Heart left ventricle (tissue), 16 donors: ENCODE results near the gene RPL12. TPM values are rescaled to one million over a fixed set of nuclear protein-coding genes. Genes with fewer than 3 reads are reported as not detected.

Experiments
- ATAC-seq, 4 donors: fragments of 200-7000 bp; cut with Tn5 transposase; one replicate each; pipeline ENCODE4 v1.9.1; 2020 to 2022; ENCODE audit warnings: moderate library complexity in 4 of 4, mild to moderate bottlenecking in 3 of 4, moderate number of reproducible peaks in 1 of 4
- DNase-seq, 5 donors: peaks; one replicate each; pipeline ENCODE4 v3.0.0-alpha.2; 2020
- H3K27ac ChIP-seq, 12 donors: fragments of 200-600 bp; sonication (generic) in 4 of 12; one replicate each; pipeline versions ENCODE4 v1.5.0 to v1.8.0; 2016 to 2022; ENCODE audit warnings: mild to moderate bottlenecking in 2 of 12
- H3K27me3 ChIP-seq, 9 donors: fragments of 200-600 bp; sonication (generic) in 2 of 9; one replicate each; pipeline versions ENCODE4 v1.5.1 to v1.8.0; 2016 to 2022; ENCODE audit warnings: mild to moderate bottlenecking in 3 of 9
- H3K36me3 ChIP-seq, 9 donors: fragments of 200-600 bp; sonication (generic) in 2 of 9; one replicate each; pipeline versions ENCODE4 v1.5.0 to v1.8.0; 2018 to 2022; ENCODE audit warnings: mild to moderate bottlenecking in 2 of 9
- H3K4me1 ChIP-seq, 12 donors: fragments of 200-600 bp; sonication (generic) in 4 of 12; one replicate each; pipeline versions ENCODE4 v1.5.0 to v1.8.0; 2016 to 2022; ENCODE audit warnings: mild to moderate bottlenecking in 3 of 12
- H3K4me3 ChIP-seq, 12 donors: fragments of 200-600 bp; sonication (generic) in 4 of 12; one replicate each; pipeline versions ENCODE4 v1.5.0 to v1.8.0; 2017 to 2022; ENCODE audit warnings: mild to moderate bottlenecking in 9 of 12, moderate library complexity in 4 of 12
- H3K9me3 ChIP-seq, 12 donors: fragments of 200-600 bp; sonication (generic) in 4 of 12; one replicate each; pipeline versions ENCODE4 v1.5.0 to v1.8.0; 2016 to 2022; ENCODE audit warnings: mild to moderate bottlenecking in 1 of 12
- POLR2A ChIP-seq, 2 donors: fragments of 450-650 bp; IDR thresholded peaks; one replicate each; pipeline ENCODE4 v1.6.1; 2017; ENCODE audit warnings: antibody characterized with exemption in 2 of 2, mild to moderate bottlenecking in 2 of 2, moderate library complexity in 2 of 2
- WGBS, 4 donors: extraction: QIAGEN DNeasy Blood & Tissue Kit in 2 of 4; methylation state at CpG; one replicate each; pipeline versions ENCODE4 v1.1.5 to v1.1.7; 2013 to 2018; 5-methylcytosine and 5-hydroxymethylcytosine counted together
- intact Hi-C, 10 donors: fragments of 100-400 bp; cut with DNase I; formaldehyde crosslinking; loops; one replicate each; pipeline versions ENCODE4 v1.11.1 to v1.14.2; 2022
- polyA plus RNA-seq, 2 donors: library from polyadenylated mRNA; stranded (reverse); fragments of 200-250 nt; gene quantifications; one replicate each; pipeline ENCODE4 v1.2.3, GENCODE V29; 2013
- total RNA-seq, 9 donors: library from RNA; depleted of rRNA in 2 of 9; stranded (reverse); fragments of >200 nt in 2 of 9; fragmentation: NEBNext Ultra II Directional in 3 of 9; extraction: Animal tissue kit (Norgen Biotek cat#: 25700) in 3 of 9; gene quantifications; one replicate each; pipeline versions ENCODE4 v1.1.0 to v1.2.4, GENCODE V29; 2016 to 2023
- TF ChIP-seq, protein P1 (sequence below), 12 donors: fragments of 200-600 bp; sonication (generic) in 4 of 12; IDR thresholded peaks; one replicate each; pipeline versions ENCODE4 v1.5.0 to v1.8.0; 2018 to 2022; ENCODE audit warnings: antibody characterized with exemption in 12 of 12, mild to moderate bottlenecking in 5 of 12
- donor health status: ischemic (EF 13 %, LVEDD 7.1; RV severe dilation, severe dysfunction).
- donor health status: healthy with polysubstance abuse.
- donor health status: DM: no; HTN: yes; CAD: no.
- donor health status: DM: no; HTN: no; CAD: no.
- donor health status: ischemic (EF 25% LVEDD 6.9; RV normal size, moderate dysfunction).
- donor health status: ischemic (EF 25% LVEDD 5.7; RV mildly dilated, moderate dysfunction).
- donor health status: healthy.
- donor health status: DM: yes; HTN: yes; CAD: no.
- donor health status: ischemic (EF 35%, LVEDD 5.7; RV mildly dilated, moderate dysfunction).
- donor health status: nonischemic (EF 11% LVEDD 7.7; RV severe dilation, severe dysfunction).
- donor health status: DM: yes; HTN: yes; CAD: no.
- donor health status: PGD.
- donor health status: ischemic (EF 29% LVEDD 5.4; RV normal size, mild dysfunction).
- donor health status: nonischemic (EF 23%, LVEDD 6.1; RV moderate dilation, normal function).

Gene RPL12
- total and polyA plus RNA-seq, 11 donors, result 408 to 1,523 (median 665) TPM

DNA sequence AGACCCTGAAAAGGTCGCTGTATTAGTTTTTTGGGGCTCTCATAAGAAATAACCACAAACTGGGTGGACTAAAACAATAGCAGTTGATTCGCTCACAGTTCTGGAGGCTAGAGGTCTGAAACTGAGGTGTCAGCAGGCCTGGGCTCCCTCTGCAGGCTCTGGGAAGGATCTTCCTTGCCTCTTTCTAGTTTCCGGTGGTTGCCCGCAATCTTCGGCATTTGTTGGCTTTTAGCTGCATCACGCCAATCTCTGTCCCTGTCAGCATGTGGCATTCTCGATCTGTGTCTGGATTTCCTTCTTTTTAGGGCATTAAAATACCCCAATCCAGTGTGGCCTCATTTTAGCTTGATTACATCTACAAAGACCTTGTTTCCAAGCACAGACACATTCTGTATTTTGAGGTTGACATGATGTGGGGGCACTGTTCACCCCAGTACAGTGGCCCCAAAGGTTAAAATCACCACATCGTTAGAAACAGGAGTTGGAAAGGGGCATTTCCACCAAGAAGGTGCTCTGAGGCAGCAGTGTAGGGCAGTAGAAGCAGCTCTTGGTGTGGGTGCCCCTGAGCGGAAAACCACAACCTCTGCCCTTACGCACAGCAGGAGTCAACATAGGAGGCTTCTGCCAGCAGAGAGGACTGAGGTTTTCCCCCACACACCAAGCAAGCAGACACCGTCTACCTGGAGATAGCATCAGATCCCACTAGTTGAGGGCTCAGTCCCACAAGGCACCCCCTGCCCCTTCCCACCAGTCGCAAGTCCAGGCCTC lies 13.5 kb downstream of the RPL12 start:
- Histone ChIP-seq H3K9me3 (no peaks in the 10 kb centered on the region), H3K27ac (no peak overlapping the region), H3K36me3 (peaks cover 16 to 100% (median 98%) of the 10 kb centered on the region in 9 donors), H3K27me3 (no peaks in the 10 kb centered on the region), H3K4me1 (no peaks in the 10 kb centered on the region), H3K4me3 (no peak overlapping the region)
- no peak for ATAC-seq
- DNase-seq, result no peak
- intact Hi-C loops, result no loop called here
- WGBS, 4 donors, result 85 to 89% (median 87%) methylated on average over 12 of the region's 12 CpGs
- no peak for TF ChIP-seq POLR2A (IDR thresholded peaks at IDR 0.05)
- TF ChIP-seq, protein P1, sequence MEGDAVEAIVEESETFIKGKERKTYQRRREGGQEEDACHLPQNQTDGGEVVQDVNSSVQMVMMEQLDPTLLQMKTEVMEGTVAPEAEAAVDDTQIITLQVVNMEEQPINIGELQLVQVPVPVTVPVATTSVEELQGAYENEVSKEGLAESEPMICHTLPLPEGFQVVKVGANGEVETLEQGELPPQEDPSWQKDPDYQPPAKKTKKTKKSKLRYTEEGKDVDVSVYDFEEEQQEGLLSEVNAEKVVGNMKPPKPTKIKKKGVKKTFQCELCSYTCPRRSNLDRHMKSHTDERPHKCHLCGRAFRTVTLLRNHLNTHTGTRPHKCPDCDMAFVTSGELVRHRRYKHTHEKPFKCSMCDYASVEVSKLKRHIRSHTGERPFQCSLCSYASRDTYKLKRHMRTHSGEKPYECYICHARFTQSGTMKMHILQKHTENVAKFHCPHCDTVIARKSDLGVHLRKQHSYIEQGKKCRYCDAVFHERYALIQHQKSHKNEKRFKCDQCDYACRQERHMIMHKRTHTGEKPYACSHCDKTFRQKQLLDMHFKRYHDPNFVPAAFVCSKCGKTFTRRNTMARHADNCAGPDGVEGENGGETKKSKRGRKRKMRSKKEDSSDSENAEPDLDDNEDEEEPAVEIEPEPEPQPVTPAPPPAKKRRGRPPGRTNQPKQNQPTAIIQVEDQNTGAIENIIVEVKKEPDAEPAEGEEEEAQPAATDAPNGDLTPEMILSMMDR (IDR thresholded peaks at IDR 0.05), result no peak

DNA sequence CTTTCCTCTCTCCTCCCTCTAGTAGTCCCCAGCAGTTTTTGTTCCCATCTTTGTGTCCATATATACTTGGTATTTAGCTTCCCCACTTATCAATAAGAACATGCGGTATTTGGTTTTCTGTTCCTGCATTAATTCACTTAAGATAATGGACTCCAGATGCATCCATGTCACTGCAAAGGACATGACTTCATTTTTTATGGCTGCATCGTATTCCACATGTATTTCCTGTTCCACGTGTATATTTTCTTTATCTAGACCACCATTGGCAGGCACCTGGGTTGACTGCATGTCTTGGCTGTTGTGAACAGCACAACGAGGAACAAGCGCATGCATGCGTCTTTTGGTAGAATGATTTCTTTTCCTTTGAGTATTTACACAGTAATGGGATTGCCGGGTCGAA lies 20.8 kb downstream of the RPL12 start:
- ATAC-seq (no peak), DNase-seq (no peak)
- H3K27me3 ChIP-seq, result no peaks in the 10 kb centered on the region
- 95 to 97% (median 96%) methylated on average over 8 of the region's 8 CpGs for WGBS, 4 donors
- no peak overlapping the region for H3K27ac ChIP-seq
- peaks cover 3 to 82% (median 63%) of the 10 kb centered on the region in 9 donors for H3K36me3 ChIP-seq
- TF ChIP-seq, protein P1 (IDR thresholded peaks at IDR 0.05), result no peak
- no peak for TF ChIP-seq POLR2A (IDR thresholded peaks at IDR 0.05)
- peaks cover under 1 to 17% (median 9%) of the 10 kb centered on the region in 12 donors for H3K4me1 ChIP-seq
- H3K9me3 ChIP-seq, result no peaks in the 10 kb centered on the region
- H3K4me3 ChIP-seq, result no peak overlapping the region
- intact Hi-C loops, result no loop called here

DNA sequence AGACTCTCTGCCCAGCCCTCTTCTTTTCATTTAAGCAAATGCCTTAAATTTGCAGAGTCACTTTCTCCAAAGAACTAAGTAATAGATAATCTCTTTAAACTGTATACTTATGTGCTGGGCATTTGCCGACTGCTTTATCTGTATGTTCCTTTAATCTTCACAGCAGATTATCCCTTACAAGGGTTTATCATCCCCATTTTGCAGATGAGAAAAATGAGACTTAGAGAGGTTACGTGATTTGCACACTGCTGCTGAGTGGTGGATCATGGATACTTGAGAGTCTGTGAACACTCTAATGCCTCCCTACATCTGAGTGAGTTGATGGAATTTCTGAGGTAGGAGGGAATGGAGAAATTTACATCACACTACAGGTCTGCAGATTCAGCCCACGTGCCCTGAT lies 22.9 kb downstream of the RPL12 start:
- Histone ChIP-seq H3K36me3 (peaks cover 0 to 62% (median 42%) of the 10 kb centered on the region in 9 donors), H3K4me3 (no peak overlapping the region)
- no peak for TF ChIP-seq POLR2A (IDR thresholded peaks at IDR 0.05)
- TF ChIP-seq, protein P1 (IDR thresholded peaks at IDR 0.05), result no peak

DNA sequence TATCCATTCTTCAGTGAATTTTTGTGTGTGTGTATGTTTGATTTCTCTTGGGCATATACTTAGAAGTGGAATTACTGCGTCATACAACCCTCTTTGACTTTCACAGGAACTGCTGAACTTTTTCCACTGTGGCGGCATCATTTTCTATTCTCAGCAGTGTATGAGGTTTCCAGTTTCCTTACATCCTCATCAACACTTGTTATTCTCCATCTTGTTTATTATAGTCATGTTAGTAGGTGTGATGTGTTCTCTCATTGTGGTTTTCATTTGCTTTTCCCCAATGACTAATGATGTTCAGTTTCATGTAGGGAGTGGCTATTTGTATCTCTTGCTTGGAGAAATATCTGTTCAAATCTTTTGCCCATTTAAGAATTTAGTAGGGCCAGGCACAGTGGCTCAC lies 24.4 kb downstream of the RPL12 start:
- TF ChIP-seq, protein P1 (IDR thresholded peaks at IDR 0.05), result no peak
- no peak for TF ChIP-seq POLR2A (IDR thresholded peaks at IDR 0.05)
- DNase-seq (no peak), ATAC-seq (no peak)
- H3K36me3 ChIP-seq, result peaks cover 0 to 48% (median 36%) of the 10 kb centered on the region in 9 donors
- WGBS, 4 donors, result 88 to 92% (median 91%) methylated on average over 2 of the region's 2 CpGs
- H3K4me3 ChIP-seq, result no peak overlapping the region
- no peaks in the 10 kb centered on the region for H3K9me3 ChIP-seq
- H3K27ac ChIP-seq, result no peak overlapping the region
- peaks cover 10 to 38% (median 27%) of the 10 kb centered on the region in 12 donors for H3K4me1 ChIP-seq
- intact Hi-C loops, result no loop called here
- no peaks in the 10 kb centered on the region for H3K27me3 ChIP-seq

More for the DNA sequence above, 22.9 kb downstream of the RPL12 start:
- no peaks in the 10 kb centered on the region for H3K27me3 ChIP-seq
- no peak overlapping the region for H3K27ac ChIP-seq
- DNase-seq (no peak), ATAC-seq (no peak)
- H3K9me3 ChIP-seq, result no peaks in the 10 kb centered on the region
- peaks cover 3 to 25% (median 17%) of the 10 kb centered on the region in 12 donors for H3K4me1 ChIP-seq
- intact Hi-C loops, result no loop called here
- 86 to 94% (median 90%) methylated on average over 3 of the region's 3 CpGs for WGBS, 4 donors
